T-cell (primary cell): ENCODE data around the gene PHRF1. TPM values are rescaled to one million over a fixed set of nuclear protein-coding genes. Genes with fewer than 3 reads are reported as not detected.

Source experiments
- ATAC-seq, 4 experiments: fragments of 200-7000 bp in 3 of 4; fragments of 150-1000 bp in 1 of 4; cut with Tn5 transposase; replicated peaks in 1 of 4; 1 replicate in 3 of 4; 2 replicates in 1 of 4; pipeline ENCODE4 v1.10.0; 2021; ENCODE audit warnings: moderate library complexity in 3 of 4, mild to moderate bottlenecking in 2 of 4, moderate number of reproducible peaks in 1 of 4
- CTCF ChIA-PET, 2 donors: fragments of 300-600 bp; sonication (Branson Sonifier 250); formaldehyde crosslinking; loops; one replicate each; lab custom pipeline; 2022; ENCODE audit warnings: antibody characterized with exemption in 2 of 2; lab: Charles Lee
- POLR2A ChIA-PET, 2 donors: fragments of 300-600 bp; sonication (Branson Sonifier 250); formaldehyde crosslinking; loops; one replicate each; lab custom pipeline; 2022; ENCODE audit warnings: antibody characterized with exemption in 2 of 2; lab: Charles Lee
- DNase-seq, 35 experiments: peaks; one replicate each; pipeline versions ENCODE4 v3.0.0 to v3.0.0-alpha.2; 2013 to 2023
- H3K27ac ChIP-seq: one replicate; pipeline ENCODE4 v1.5.1; 2013; ENCODE audit warnings: low read length
- H3K27me3 ChIP-seq, 2 experiments: replicated peaks in 1 of 2; 1 replicate in 1 of 2; 2 replicates in 1 of 2; pipeline versions ENCODE4 v1.6.1 to v1.7.0; 2013; ENCODE audit warnings: low read length in 1 of 2, mixed read lengths in 1 of 2; ENCODE audit not compliant: control insufficient read depth in 2 of 2, insufficient read depth in 2 of 2; ENCODE audit errors: extremely low read depth in 1 of 2
- H3K36me3 ChIP-seq, 2 donors: 1 replicate in 1 of 2; 2 replicates in 1 of 2; pipeline versions ENCODE4 v1.6.1 to v1.7.0; 2013; ENCODE audit warnings: low read length in 1 of 2; ENCODE audit not compliant: control insufficient read depth in 2 of 2, insufficient read depth in 1 of 2; ENCODE audit errors: extremely low read depth in 1 of 2
- H3K4me1 ChIP-seq, 2 experiments: 1 replicate in 1 of 2; 2 replicates in 1 of 2; pipeline versions ENCODE4 v1.6.1 to v1.7.0; 2013; ENCODE audit warnings: low read length in 2 of 2, mixed read lengths in 1 of 2; ENCODE audit not compliant: insufficient read depth in 2 of 2, control insufficient read depth in 1 of 2; ENCODE audit errors: extremely low read depth in 1 of 2
- H3K4me3 ChIP-seq, 2 donors: 1 replicate in 1 of 2; 2 replicates in 1 of 2; pipeline versions ENCODE4 v1.5.1 to v1.7.0; 2013; ENCODE audit warnings: mild to moderate bottlenecking in 2 of 2, low read length in 1 of 2, moderate library complexity in 1 of 2; ENCODE audit not compliant: control insufficient read depth in 1 of 2; ENCODE audit errors: extremely low read depth in 1 of 2
- H3K9me3 ChIP-seq: 2 replicates; pipeline ENCODE4 v1.7.0; 2013
- H3K27ac Mint-ChIP-seq, 2 donors: one replicate each; pipeline ENCODE4 v1.8.0; 2020 to 2021; ENCODE audit warnings: mild to moderate bottlenecking in 2 of 2, mixed read lengths in 2 of 2
- H3K27me3 Mint-ChIP-seq, 2 donors: one replicate each; pipeline ENCODE4 v1.8.0; 2021 to 2022; ENCODE audit warnings: mixed read lengths in 2 of 2
- H3K36me3 Mint-ChIP-seq: one replicate; pipeline ENCODE4 v1.8.0; 2021; ENCODE audit warnings: mixed read lengths
- H3K4me1 Mint-ChIP-seq, 3 donors: one replicate each; pipeline ENCODE4 v1.8.0; 2020 to 2022; ENCODE audit warnings: mixed read lengths in 3 of 3, mild to moderate bottlenecking in 1 of 3
- H3K4me3 Mint-ChIP-seq, 3 donors: one replicate each; pipeline ENCODE4 v1.8.0; 2020 to 2022; ENCODE audit warnings: mild to moderate bottlenecking in 3 of 3, mixed read lengths in 3 of 3, moderate library complexity in 3 of 3
- H3K9me3 Mint-ChIP-seq, 3 donors: one replicate each; pipeline ENCODE4 v1.8.0; 2020 to 2022; ENCODE audit warnings: mixed read lengths in 3 of 3
- WGBS: methylation state at CpG from one replicate; pipeline ENCODE4 v1.1.5; 2013; ENCODE audit warnings: missing lambda C conversion rate; ENCODE audit not compliant: insufficient coverage; 5-methylcytosine and 5-hydroxymethylcytosine counted together
- total RNA-seq, 35 experiments: library from RNA in 6 of 35; stranded (reverse) in 6 of 35; fragments of 120-200 nt in 1 of 35; gene quantifications; one replicate each; pipeline versions ENCODE4 v1.2.1 to v1.2.4 and lab custom pipeline; 2013 to 2026

The PHRF1 gene
- total RNA-seq, 5 donors from 2014 or later (not counting 1 experiment from before 2014, with no cell fraction given) = 40.2 to 69.4 (median 66.3) TPM

DNA sequence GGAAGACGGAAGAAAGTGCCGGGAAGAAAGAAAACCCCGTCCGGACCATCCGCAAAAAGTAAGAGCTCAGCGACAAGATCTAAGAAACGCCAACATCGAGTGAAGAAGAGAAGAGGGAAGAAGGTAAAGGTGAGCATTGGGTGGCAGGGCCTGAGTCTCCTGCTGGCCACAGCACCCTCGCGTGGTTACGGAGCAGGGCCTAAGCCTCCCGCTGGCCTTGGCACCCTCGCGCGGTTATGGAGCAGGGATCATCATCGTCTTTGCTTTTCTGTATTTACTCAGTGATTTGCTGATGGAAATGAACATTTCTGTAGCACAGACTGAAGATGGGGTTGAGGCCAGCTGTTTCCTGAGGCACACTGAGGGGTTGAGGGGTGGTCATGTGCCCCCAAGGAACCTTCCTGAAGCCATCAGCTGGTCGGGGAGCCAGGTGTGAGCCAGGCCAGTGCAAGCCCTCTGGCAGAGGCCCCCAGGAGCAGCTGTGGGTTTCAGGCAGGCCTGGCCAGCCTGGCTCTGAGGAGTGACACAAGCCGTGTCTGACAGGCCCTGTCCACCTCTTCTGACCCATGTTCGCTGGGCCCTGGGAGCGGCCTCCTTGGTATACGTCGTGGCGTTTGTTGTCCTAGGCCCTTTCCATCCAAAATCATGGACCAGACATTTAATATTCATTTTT is 25.4 kb downstream of the PHRF1 start:
- no peak overlapping the region for H3K27ac ChIP-seq

DNA sequence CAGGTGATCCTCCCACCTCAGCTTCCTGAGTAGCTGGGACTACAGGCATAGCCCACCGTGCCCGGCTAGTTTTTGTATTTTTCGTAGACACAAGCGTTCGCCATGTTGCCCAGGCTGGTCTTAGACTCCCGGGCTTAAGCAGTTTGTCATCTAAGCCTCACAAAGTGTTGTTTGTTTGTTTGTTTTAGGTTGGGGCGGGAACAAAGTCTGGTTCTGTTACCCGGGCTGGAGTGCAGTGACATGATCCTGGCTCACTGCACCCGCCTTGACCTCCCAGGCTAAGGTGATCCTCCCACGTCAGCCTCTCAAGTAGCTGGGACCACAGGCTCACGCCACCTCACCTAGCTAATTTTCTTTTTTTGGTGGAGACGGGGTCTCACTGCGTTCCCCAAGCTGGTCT is 26.9 kb downstream of the PHRF1 start:
- no peak for DNase-seq
- 96% methylated on average over 7 of the region's 13 CpGs for WGBS
- Histone ChIP-seq H3K27me3 (no peaks in the 10 kb centered on the region), H3K36me3 (peaks cover 46 to 84% of the 10 kb centered on the region in 2 donors), H3K4me1 (no peaks in the 10 kb centered on the region), H3K27ac (no peak overlapping the region), H3K4me3 (no peak overlapping the region), H3K9me3 (no peaks in the 10 kb centered on the region)
- CTCF ChIA-PET = interaction anchor here in 1 of 2 donors (0.6 kb wide), 1 partner anchor 66 kb away, joined by 3 read pairs; the partner anchor contains the start of gene LRRC56
- no peaks in the 10 kb centered on the region for H3K4me1 Mint-ChIP-seq
- no peaks in the 10 kb centered on the region for H3K27me3 Mint-ChIP-seq
- no peak for ATAC-seq
- no peaks in the 10 kb centered on the region for H3K9me3 Mint-ChIP-seq
- POLR2A ChIA-PET = no interaction called here
- H3K27ac Mint-ChIP-seq = no peak overlapping the region
- H3K4me3 Mint-ChIP-seq = no peak overlapping the region
- peaks cover 29% of the 10 kb centered on the region for H3K36me3 Mint-ChIP-seq

More for the DNA sequence above, 25.4 kb downstream of the PHRF1 start:
- DNase-seq (no peak), ATAC-seq (no peak)
- ChIA-PET POLR2A (interaction anchor here in 1 of 2 donors (0.7 kb wide), 1 partner anchor 356 kb away, joined by 6 read pairs; no protein-coding TSS in a partner anchor), CTCF (interaction anchor here in 1 of 2 donors (0.7 kb wide), 1 partner anchor 1958 kb away, joined by 5 read pairs; no protein-coding TSS in a partner anchor)
- no peaks in the 10 kb centered on the region for H3K9me3 ChIP-seq
- H3K4me1 Mint-ChIP-seq = no peaks in the 10 kb centered on the region
- no peaks in the 10 kb centered on the region for H3K27me3 ChIP-seq
- no peak overlapping the region for H3K27ac Mint-ChIP-seq
- H3K36me3 ChIP-seq = peaks cover 37 to 81% of the 10 kb centered on the region in 2 donors
- 96% methylated on average over 13 of the region's 23 CpGs for whole genome bisulfite sequencing
- H3K4me3 ChIP-seq = no peak overlapping the region
- no peaks in the 10 kb centered on the region for H3K27me3 Mint-ChIP-seq
- H3K9me3 Mint-ChIP-seq = no peaks in the 10 kb centered on the region
- peaks cover 0 to under 1% of the 10 kb centered on the region in 2 experiments for H3K4me1 ChIP-seq
- H3K36me3 Mint-ChIP-seq = peaks cover 33% of the 10 kb centered on the region
- no peak overlapping the region for H3K4me3 Mint-ChIP-seq

DNA sequence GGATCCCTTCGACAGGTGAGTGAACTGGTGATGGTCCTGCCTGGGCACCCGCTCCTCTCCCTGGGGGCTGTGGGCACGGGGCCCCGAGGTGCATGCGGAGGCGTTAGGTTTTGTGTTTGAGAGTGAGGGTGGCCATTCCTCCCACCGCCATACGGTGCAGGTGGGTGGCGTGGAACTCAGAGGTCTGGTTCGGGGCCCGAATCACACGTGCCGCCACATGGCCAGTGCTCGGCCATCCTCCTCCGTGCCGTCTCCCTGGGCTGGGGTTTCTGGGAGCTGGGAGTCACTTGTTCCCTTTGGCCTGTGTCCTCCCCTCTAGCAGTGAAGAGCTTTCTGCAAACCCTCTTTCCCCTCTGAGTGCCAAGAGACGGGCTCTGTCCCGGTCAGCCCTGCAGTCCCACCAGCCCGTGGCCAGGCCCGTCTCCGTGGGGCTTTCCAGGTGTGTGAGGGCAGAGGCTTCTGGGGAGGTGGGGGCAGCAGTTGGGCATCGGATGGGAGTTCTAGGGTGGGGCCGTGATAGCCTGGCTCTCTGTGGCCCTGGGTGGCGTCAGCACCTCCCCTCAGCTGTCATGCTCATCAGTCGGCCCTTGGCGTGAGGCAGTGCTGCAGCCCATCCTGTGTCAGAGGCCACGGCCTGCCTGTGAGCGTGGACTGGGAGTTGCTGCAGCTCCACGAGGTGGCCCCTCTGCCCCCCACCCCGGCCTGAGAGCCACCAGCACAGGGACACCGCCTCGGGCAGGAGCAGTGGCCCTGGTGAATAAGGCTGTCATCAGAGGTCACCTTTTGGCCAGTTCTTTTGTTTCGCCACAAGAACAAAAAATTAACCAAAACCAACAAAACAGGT is 29.2 kb downstream of the PHRF1 start:
- Mint-ChIP-seq H3K4me3 (no peak overlapping the region), H3K9me3 (no peaks in the 10 kb centered on the region), H3K27me3 (no peaks in the 10 kb centered on the region), H3K27ac (no peak overlapping the region), H3K4me1 (no peaks in the 10 kb centered on the region), H3K36me3 (peaks cover 24% of the 10 kb centered on the region)
- no peak for ATAC-seq
- Histone ChIP-seq H3K36me3 (peaks cover 45 to 89% of the 10 kb centered on the region in 2 donors), H3K4me3 (no peak overlapping the region), H3K27ac (no peak overlapping the region), H3K4me1 (no peaks in the 10 kb centered on the region), H3K27me3 (no peaks in the 10 kb centered on the region), H3K9me3 (no peaks in the 10 kb centered on the region)
- CTCF ChIA-PET = no interaction called here
- 95% methylated on average over 21 of the region's 33 CpGs for WGBS
- POLR2A ChIA-PET = no interaction called here
- DNase-seq = no peak

DNA sequence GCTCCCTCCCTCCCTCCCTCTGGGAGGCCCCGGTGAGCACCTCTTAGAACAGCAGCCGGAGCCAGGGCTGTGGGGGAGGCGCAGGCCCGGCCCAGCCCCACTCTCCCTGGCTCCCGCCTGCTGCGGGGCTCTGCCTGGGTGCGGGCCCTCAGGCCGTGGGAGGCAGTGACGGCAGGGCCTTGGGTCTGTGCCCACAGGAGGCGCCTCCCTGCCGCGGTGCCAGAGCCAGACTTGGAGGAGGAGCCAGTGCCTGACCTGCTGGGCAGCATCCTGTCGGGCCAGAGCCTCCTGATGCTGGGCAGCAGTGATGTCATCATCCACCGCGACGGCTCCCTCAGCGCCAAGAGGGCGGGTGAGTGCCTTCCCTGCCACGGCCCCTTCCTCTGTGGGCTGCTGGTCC is 30.0 kb downstream of the PHRF1 start:
- 88% methylated on average over 13 of the region's 19 CpGs for WGBS
- H3K36me3 Mint-ChIP-seq = peaks cover 24% of the 10 kb centered on the region
- H3K27me3 Mint-ChIP-seq = no peaks in the 10 kb centered on the region

DNA sequence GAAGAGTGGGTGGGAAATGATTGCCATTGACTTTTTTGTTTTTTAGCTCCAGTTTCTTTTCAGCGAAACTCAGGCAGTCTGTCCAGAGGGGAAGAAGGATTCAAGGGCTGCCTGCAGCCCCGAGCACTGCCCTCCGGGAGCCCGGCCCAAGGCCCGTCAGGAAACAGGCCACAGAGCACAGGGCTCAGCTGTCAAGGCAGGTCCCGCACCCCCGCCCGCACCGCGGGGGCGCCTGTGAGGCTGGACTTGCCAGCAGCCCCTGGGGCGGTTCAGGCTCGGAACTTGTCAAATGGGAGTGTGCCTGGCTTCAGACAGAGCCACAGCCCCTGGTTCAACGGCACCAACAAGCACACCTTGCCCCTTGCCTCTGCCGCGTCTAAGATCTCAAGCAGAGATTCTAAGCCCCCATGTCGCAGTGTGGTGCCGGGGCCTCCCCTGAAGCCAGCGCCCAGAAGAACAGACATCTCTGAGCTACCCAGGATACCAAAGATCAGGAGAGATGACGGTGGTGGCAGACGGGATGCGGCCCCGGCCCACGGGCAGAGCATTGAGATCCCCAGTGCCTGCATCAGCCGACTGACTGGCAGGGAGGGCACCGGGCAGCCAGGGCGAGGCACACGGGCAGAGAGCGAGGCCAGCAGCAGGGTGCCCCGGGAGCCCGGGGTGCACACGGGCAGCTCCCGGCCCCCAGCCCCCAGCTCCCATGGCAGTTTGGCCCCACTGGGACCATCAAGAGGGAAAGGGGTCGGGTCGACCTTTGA is 30.9 kb downstream of the PHRF1 start:
- ATAC-seq = no peak
- no peaks in the 10 kb centered on the region for H3K27me3 Mint-ChIP-seq
- H3K9me3 Mint-ChIP-seq = no peaks in the 10 kb centered on the region
- 94% methylated on average over 35 of the region's 35 CpGs for WGBS
- no peak overlapping the region for H3K27ac ChIP-seq
- H3K4me1 ChIP-seq = peaks cover 0 to under 1% of the 10 kb centered on the region in 2 experiments
- no peak overlapping the region for H3K4me3 Mint-ChIP-seq
- H3K36me3 ChIP-seq = peaks cover 36 to 92% of the 10 kb centered on the region in 2 donors
- DNase-seq = no peak
- no peak overlapping the region for H3K27ac Mint-ChIP-seq
- no peaks in the 10 kb centered on the region for H3K27me3 ChIP-seq
- H3K9me3 ChIP-seq = no peaks in the 10 kb centered on the region
- H3K36me3 Mint-ChIP-seq = peaks cover 20% of the 10 kb centered on the region
- H3K4me1 Mint-ChIP-seq = peaks cover 2 to 4% (median 2%) of the 10 kb centered on the region in 3 donors
- ChIA-PET CTCF (no interaction called here), POLR2A (no interaction called here)
- H3K4me3 ChIP-seq = no peak overlapping the region

More for the DNA sequence above, 30.0 kb downstream of the PHRF1 start:
- Mint-ChIP-seq H3K9me3 (no peaks in the 10 kb centered on the region), H3K4me1 (peaks cover 0 to 2% (median 0%) of the 10 kb centered on the region in 3 donors), H3K27ac (no peak overlapping the region), H3K4me3 (no peak overlapping the region)
- Histone ChIP-seq H3K27ac (no peak overlapping the region), H3K36me3 (peaks cover 43 to 92% of the 10 kb centered on the region in 2 donors), H3K4me1 (no peaks in the 10 kb centered on the region), H3K27me3 (no peaks in the 10 kb centered on the region), H3K9me3 (no peaks in the 10 kb centered on the region), H3K4me3 (no peak overlapping the region)
- CTCF ChIA-PET = no interaction called here
- no peak for DNase-seq
- POLR2A ChIA-PET = no interaction called here
- ATAC-seq = no peak
